IPS-18c (cell line): Measurements from ENCODE around the gene B9D1.
"Not testable (repeated sequence)": the region's sequence is repeated elsewhere in the genome, so short reads cannot be mapped to it uniquely, and the experiment has no call there.

Source experiments
- H3K4me3 ChIP-seq: 2 replicates; pipeline ENCODE4 v1.7.0; 2013; ENCODE audit warnings: low read depth, mild to moderate bottlenecking, low read length, moderate library complexity; ENCODE audit not compliant: insufficient read depth
- H3K9me3 ChIP-seq: one replicate; pipeline ENCODE4 v1.6.1; 2013; ENCODE audit warnings: mild to moderate bottlenecking, low read length, moderate library complexity; ENCODE audit not compliant: control insufficient read depth, insufficient read depth

The B9D1 gene

DNA sequence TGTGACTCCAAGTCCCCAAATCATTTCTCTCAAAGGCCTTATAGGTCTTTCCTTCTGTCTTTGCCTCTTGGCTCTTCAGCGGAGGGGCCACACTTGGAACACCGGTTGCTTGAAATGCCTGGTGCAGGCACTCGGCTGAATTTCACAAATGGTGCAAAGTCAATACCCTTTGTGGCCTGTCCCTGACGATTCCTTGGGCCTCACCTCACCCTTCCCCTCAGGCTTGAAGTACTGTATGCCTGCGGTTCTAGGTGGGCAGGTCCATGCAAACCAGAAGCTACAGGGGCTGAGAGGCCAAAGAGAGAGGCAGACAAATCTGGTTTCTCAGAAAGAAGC is 4.1 kb upstream of the B9D1 start:
- no peak overlapping the region for H3K4me3 ChIP-seq
- no peaks in the 10 kb centered on the region for H3K9me3 ChIP-seq

DNA sequence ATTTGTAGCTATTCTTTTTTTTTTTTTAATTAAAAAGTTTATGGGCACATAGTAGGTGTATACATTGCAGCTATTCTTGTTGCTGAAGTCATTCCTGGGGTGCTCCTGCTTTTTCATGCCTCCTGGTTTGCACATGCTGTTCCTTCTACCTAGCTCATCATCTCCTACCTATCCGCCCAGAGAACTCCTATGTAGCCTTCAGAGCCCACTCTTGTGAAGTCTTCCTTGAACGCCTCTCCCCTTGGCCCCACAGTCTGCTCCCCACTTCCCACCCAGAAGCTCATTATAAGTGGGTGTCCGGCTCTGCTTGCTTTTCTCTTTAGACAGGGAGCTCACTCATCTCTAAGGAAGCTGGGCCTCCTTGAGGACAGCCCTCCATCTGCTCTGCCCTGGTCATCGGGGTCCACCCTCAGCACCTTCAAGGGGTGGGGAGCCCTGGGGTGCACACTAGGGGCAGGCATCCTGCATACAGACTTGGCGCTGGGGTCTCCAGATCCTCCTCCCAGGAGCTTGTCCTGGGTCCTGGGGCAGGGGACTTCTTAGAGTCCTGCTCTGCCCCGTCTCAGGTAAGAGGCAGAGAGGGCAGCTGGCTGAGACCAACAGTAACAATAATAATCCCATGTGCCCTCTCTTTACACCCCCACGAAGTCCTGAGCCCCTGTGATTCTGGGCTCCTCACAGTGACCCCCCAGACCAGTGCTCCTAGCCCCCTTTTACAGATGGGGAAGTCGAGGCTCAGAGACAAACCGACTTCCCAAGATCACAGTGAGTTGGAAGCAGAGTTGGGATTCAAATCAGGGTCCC is 3.5 kb upstream of the B9D1 start:
- Histone ChIP-seq H3K9me3 (no peaks in the 10 kb centered on the region), H3K4me3 (no peak overlapping the region)

GRCh38 chr17:19365499-19365817 is 2.9 kb upstream of the B9D1 start:
- H3K9me3 ChIP-seq, result no peaks in the 10 kb centered on the region
- no peak overlapping the region for H3K4me3 ChIP-seq

DNA sequence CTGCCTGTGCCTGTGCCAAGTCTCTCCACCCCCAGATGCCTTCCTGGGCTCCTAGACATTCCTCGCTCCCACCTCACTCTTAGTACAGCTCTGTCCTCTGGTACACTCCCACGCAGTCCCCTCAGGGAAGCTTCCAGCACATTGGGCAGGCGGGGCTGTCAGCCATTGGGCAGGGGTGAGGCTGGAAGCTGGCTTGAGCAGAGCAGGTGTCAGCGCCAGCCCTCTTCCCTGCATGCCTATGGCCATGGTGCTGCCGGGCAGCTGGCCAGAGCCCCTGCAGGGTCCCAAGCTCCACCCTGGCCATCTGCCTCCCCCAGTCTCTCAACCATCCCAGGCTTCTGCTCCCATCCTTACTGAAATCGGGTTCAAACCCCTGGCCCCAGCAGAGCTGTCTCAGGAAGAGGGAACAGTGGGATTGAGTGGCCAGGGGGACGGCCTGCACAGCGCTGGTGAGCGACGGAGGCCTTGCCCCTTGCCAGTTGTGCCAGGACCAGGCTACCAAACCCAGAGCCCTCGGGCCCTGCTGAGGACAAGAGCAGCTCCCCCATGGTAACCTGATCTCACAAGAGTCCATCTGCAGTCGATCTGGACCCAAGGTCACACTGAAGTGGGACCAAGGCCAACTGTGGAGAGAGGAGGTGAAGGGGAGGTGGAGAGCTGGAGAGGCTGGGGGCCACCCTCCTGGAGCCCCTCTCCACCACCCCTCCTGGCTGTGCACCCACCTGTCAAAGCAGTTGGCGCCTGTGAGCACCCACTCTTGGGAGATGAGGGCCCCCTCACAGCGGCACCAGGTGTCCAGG is 2.4 kb upstream of the B9D1 start:
- Histone ChIP-seq H3K4me3 (no peak overlapping the region), H3K9me3 (no peaks in the 10 kb centered on the region)

DNA sequence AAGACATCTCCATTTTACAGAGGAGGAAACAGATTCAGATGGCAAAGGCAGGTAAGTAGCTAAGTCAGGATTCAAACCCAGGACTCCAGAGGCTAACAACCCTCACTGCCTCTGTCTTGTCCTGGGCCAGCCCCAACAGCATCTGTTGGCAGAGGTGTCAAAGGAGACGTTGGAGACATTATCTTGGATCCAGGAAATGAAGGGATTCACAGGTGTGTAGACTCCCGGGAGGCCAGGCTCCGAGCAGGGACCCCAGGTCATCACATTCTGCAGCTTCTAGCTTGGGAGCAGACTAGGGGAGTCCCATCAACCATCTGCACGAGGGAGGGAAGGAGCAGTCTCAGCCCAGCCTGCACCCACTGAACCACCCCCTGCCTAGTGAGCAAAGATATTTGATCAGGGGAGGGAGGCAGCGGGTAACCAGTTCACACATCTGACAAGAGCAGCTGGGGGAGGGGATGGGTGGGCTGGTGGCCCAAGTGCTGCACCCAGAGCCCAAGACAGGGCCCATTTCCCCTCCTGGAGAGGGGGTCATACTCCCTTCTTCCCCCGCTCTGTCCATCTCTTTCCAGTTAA is 1.0 kb upstream of the B9D1 start:
- H3K4me3 ChIP-seq, result no peak overlapping the region
- H3K9me3 ChIP-seq, result no peaks in the 10 kb centered on the region

- no peaks in the 10 kb centered on the region for H3K9me3 ChIP-seq
- peak overlapping the region; percentile 77; the same call in 1 of the 2 replicates for H3K4me3 ChIP-seq
These were observed 553 bp upstream of the B9D1 start for GRCh38 chr17:19363114-19363438.

GRCh38 chr17:19361944-19362276 is 613 bp downstream of the B9D1 start:
- Histone ChIP-seq H3K4me3 (peak overlapping the region; percentile 77), H3K9me3 (no peaks in the 10 kb centered on the region)

DNA sequence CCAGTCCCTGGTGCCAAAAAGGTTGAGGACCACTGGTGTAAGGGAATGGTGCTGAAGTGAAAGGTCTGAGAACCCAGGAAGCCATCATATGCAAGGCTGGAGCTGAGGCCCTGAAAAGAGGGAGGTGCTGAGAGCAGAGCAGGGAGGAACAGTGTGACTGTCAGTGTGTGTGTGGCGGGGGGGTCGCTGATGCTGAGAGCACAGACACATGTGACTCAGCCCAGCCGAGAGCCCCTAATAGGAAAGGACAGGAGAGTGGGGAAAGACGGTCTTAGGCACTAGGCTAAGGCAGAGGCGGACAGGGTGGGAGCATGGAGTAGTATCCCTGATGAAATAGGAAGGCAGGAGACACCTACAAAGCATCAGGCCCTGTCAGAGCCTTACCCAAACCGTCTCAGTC is 1.2 kb downstream of the B9D1 start:
- no peaks in the 10 kb centered on the region for H3K9me3 ChIP-seq
- no peak overlapping the region for H3K4me3 ChIP-seq

DNA sequence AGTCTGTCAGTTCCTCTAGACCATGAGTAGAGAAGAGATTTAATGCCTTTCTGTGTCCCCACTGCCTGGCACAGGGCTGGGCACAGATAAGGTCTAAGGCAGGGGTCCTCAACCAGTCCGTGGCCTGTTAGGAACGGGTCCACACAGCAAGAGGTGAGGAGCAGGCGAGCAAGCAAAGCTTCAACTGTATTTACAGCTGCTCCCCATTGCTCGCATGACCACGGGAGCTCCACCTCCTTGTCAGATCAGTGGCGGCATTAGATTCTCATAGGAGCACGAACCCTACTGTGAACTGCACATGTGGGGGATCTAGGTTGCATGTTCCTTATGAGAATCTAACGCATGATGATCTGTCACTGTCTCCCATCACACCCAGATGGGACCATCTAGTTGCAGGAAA is 1.8 kb downstream of the B9D1 start:
- Histone ChIP-seq H3K9me3 (no peaks in the 10 kb centered on the region), H3K4me3 (no peak overlapping the region)

DNA sequence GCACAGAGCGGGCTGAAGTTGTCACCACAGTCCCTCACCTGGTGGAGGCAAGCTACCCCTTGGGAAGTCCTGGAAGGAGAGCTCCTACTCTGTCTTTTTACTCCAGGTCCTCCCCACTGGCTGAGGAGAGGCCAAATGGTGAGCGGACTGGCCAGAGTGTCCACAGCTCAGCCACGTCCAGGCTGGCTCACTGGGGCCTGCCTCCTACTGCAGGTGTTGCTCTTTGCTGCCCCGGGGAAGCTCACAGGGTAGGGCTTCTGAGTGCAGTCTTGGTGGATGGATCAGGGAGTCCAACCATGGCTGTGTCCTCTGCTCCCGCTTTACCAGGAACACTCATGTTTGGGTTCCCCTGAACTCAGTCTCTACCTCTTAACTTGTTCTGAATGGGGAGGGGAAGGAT is 2.7 kb downstream of the B9D1 start:
- Histone ChIP-seq H3K4me3 (no peak overlapping the region), H3K9me3 (no peaks in the 10 kb centered on the region)

- Histone ChIP-seq H3K4me3 (no peak overlapping the region), H3K9me3 (no peaks in the 10 kb centered on the region)
These were observed 3.4 kb downstream of the B9D1 start for GRCh38 chr17:19359151-19359550.

GRCh38 chr17:19357761-19358160 is 4.8 kb downstream of the B9D1 start:
- Histone ChIP-seq H3K9me3 (no peaks in the 10 kb centered on the region), H3K4me3 (no peak overlapping the region)

GRCh38 chr17:19357351-19357750 is 5.2 kb downstream of the B9D1 start:
- Histone ChIP-seq H3K9me3 (no peaks in the 10 kb centered on the region), H3K4me3 (no peak overlapping the region)

DNA sequence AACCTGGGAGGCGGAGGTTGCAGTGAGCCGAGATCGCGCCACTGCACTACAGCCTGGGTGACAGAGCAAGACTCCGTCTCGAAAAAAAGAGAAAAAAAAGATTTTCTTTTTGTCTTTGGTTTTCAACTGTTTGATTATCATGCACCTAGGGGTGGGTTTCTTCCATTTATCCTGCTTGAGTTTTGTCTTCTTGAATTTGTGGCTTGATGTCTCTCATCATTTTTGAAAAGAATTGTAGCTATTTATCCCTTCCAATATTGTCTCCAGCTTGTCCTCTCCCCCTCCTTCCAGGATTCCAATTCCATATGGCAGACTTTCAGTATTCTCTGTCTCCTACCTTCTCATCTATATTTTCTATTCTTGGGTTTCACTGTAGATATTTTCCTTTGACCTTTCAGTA is 7.8 kb downstream of the B9D1 start:
- H3K4me3 ChIP-seq, result no peak overlapping the region
- H3K9me3 ChIP-seq, result no peaks in the 10 kb centered on the region

GRCh38 chr17:19353401-19353800 is 9.1 kb downstream of the B9D1 start:
- H3K4me3 ChIP-seq, result not testable (repeated sequence)

GRCh38 chr17:19348806-19349205 is 13.7 kb downstream of the B9D1 start:
- H3K4me3 ChIP-seq, result no peak overlapping the region

More at GRCh38 chr17:19353401-19353800, 9.1 kb downstream of the B9D1 start:
- not testable (repeated sequence) for H3K9me3 ChIP-seq

DNA sequence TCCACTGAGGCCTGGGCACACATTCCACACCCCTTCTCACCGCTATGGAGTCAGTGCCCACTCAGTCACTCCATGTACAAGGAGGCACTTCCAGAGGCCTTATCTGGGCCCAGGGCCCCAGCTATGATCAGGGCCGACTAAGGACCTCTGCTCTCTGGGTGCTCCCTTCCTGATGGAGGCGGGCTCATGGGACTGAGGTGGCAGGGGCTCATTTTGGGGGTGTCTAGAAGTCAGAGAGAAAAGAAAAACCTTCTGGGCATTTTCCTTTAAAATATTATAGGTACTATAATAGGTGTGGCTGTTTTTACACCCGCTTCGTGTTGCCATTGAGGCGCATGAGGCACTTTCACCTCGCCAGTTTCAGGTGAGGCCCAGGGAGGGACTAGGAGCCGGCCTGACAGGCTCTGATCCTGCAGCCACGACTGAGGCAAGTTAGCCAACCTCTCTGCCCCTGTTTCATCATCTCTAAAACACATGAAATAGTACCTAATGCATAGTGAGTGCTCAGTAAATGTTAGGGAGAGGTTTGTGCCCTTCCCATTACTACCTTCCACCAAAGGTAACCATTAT is 14.4 kb downstream of the B9D1 start:
- no peaks in the 10 kb centered on the region for H3K9me3 ChIP-seq
- H3K4me3 ChIP-seq, result no peak overlapping the region

More at GRCh38 chr17:19348806-19349205, 13.7 kb downstream of the B9D1 start:
- H3K9me3 ChIP-seq, result no peaks in the 10 kb centered on the region
